HL-60 (cell line): ENCODE data around the gene TNPO3.

ENCODE experiments used
- CTCF ChIP-seq: IDR thresholded peaks from one replicate; pipeline ENCODE4 v1.5.1; 2011; ENCODE audit warnings: low read length, control low read depth, inconsistent platforms; ENCODE audit not compliant: insufficient read depth
- GABPA ChIP-seq: IDR thresholded peaks from 2 replicates; pipeline ENCODE4 v1.6.1; 2012; ENCODE audit warnings: low read depth
- POLR2AphosphoS5 ChIP-seq: IDR thresholded peaks from 2 replicates; pipeline ENCODE4 v1.6.1; 2012; ENCODE audit warnings: low read depth
- SPI1 ChIP-seq: IDR thresholded peaks from 2 replicates; pipeline ENCODE4 v1.6.1; 2012; ENCODE audit warnings: low read depth, mild to moderate bottlenecking, borderline replicate concordance
- TF ChIP-seq, protein P1 (sequence below): IDR thresholded peaks from 2 replicates; pipeline ENCODE4 v1.6.1; 2012; ENCODE audit warnings: low read depth; ENCODE audit not compliant: insufficient replicate concordance

- TF ChIP-seq POLR2AphosphoS5: no peak
- no peak for TF ChIP-seq CTCF
- TF ChIP-seq, protein P1, sequence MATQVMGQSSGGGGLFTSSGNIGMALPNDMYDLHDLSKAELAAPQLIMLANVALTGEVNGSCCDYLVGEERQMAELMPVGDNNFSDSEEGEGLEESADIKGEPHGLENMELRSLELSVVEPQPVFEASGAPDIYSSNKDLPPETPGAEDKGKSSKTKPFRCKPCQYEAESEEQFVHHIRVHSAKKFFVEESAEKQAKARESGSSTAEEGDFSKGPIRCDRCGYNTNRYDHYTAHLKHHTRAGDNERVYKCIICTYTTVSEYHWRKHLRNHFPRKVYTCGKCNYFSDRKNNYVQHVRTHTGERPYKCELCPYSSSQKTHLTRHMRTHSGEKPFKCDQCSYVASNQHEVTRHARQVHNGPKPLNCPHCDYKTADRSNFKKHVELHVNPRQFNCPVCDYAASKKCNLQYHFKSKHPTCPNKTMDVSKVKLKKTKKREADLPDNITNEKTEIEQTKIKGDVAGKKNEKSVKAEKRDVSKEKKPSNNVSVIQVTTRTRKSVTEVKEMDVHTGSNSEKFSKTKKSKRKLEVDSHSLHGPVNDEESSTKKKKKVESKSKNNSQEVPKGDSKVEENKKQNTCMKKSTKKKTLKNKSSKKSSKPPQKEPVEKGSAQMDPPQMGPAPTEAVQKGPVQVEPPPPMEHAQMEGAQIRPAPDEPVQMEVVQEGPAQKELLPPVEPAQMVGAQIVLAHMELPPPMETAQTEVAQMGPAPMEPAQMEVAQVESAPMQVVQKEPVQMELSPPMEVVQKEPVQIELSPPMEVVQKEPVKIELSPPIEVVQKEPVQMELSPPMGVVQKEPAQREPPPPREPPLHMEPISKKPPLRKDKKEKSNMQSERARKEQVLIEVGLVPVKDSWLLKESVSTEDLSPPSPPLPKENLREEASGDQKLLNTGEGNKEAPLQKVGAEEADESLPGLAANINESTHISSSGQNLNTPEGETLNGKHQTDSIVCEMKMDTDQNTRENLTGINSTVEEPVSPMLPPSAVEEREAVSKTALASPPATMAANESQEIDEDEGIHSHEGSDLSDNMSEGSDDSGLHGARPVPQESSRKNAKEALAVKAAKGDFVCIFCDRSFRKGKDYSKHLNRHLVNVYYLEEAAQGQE: no peak
- no peak for TF ChIP-seq GABPA
- TF ChIP-seq SPI1: no peak
These were observed 137.8 kb downstream of the TNPO3 start for GRCh38 chr7:128917122-128917521.
